ENCODE results near the gene BEGAIN. TPM values are rescaled to one million over a fixed set of nuclear protein-coding genes. Genes with fewer than 3 reads are reported as not detected.

The BEGAIN gene
- total RNA-seq, 4 donors from 2014 or later = 0.68 to 2.8 (median 1.1) TPM

GRCh38 chr14:100552524-100553125, 34.6 kb downstream of the BEGAIN start:
- TF ChIP-seq EP300 (IDR thresholded peaks at IDR 0.05) (no peak), POLR2AphosphoS5 (IDR thresholded peaks at IDR 0.05) (no peak), CTCF (IDR thresholded peaks at IDR 0.05) (no peak), POLR2A (IDR thresholded peaks at IDR 0.05) (no peak)
- peaks cover 5% of the 10 kb centered on the region for H3K27me3 ChIP-seq
- no peaks in the 10 kb centered on the region for H3K9me3 ChIP-seq
- DNase-seq (ENCODE audit: low spot score in 2 of 2) = no peak
- peaks cover 26% of the 10 kb centered on the region for H3K4me1 ChIP-seq
- no peaks in the 10 kb centered on the region for H3K36me3 ChIP-seq
- no peak overlapping the region for H3K27ac ChIP-seq
- WGBS = 81% methylated on average over 7 of the region's 16 CpGs
- no peak overlapping the region for H3K4me3 ChIP-seq

GRCh38 chr14:100551056-100551455, 36.2 kb downstream of the BEGAIN start:
- 78% methylated on average over 8 of the region's 11 CpGs for WGBS
- Histone ChIP-seq H3K27me3 (peaks cover 5% of the 10 kb centered on the region), H3K4me3 (no peak overlapping the region), H3K9me3 (no peaks in the 10 kb centered on the region), H3K36me3 (no peaks in the 10 kb centered on the region), H3K27ac (no peak overlapping the region), H3K4me1 (peaks cover 36% of the 10 kb centered on the region)
- TF ChIP-seq POLR2A (IDR thresholded peaks at IDR 0.05) (no peak), POLR2AphosphoS5 (IDR thresholded peaks at IDR 0.05) (no peak), CTCF (IDR thresholded peaks at IDR 0.05) (no peak), EP300 (IDR thresholded peaks at IDR 0.05) (no peak)
- no peak for DNase-seq (ENCODE audit: low spot score in 2 of 2)

- Histone ChIP-seq H3K4me1 (peaks cover 42% of the 10 kb centered on the region), H3K4me3 (no peak overlapping the region), H3K36me3 (no peaks in the 10 kb centered on the region), H3K27ac (no peak overlapping the region), H3K27me3 (peaks cover 5% of the 10 kb centered on the region), H3K9me3 (no peaks in the 10 kb centered on the region)
- 62% methylated on average over 19 of the region's 29 CpGs for WGBS
- TF ChIP-seq POLR2A (IDR thresholded peaks at IDR 0.05) (no peak), POLR2AphosphoS5 (IDR thresholded peaks at IDR 0.05) (no peak), CTCF (IDR thresholded peaks at IDR 0.05) (no peak), EP300 (IDR thresholded peaks at IDR 0.05) (no peak)
- no peak for DNase-seq (ENCODE audit: low spot score in 2 of 2)
These were observed 37.2 kb downstream of the BEGAIN start for GRCh38 chr14:100549834-100550625.

GRCh38 chr14:100548939-100549338, 38.3 kb downstream of the BEGAIN start:
- Histone ChIP-seq H3K4me3 (no peak overlapping the region), H3K9me3 (no peaks in the 10 kb centered on the region), H3K27ac (no peak overlapping the region), H3K4me1 (peaks cover 34% of the 10 kb centered on the region), H3K27me3 (peaks cover 5% of the 10 kb centered on the region), H3K36me3 (no peaks in the 10 kb centered on the region)
- WGBS = 78% methylated on average over 15 of the region's 15 CpGs
- TF ChIP-seq POLR2A (IDR thresholded peaks at IDR 0.05) (no peak), POLR2AphosphoS5 (IDR thresholded peaks at IDR 0.05) (no peak), EP300 (IDR thresholded peaks at IDR 0.05) (no peak), CTCF (IDR thresholded peaks at IDR 0.05) (no peak)
- no peak for DNase-seq (ENCODE audit: low spot score in 2 of 2)

GRCh38 chr14:100548295-100548655, 38.9 kb downstream of the BEGAIN start:
- Histone ChIP-seq H3K36me3 (no peaks in the 10 kb centered on the region), H3K27ac (no peak overlapping the region), H3K27me3 (peaks cover 5% of the 10 kb centered on the region), H3K4me3 (no peak overlapping the region), H3K4me1 (peaks cover 34% of the 10 kb centered on the region), H3K9me3 (no peaks in the 10 kb centered on the region)
- DNase-seq (ENCODE audit: low spot score in 2 of 2) = no peak
- 60% methylated on average over 2 of the region's 5 CpGs for WGBS
- TF ChIP-seq POLR2AphosphoS5 (IDR thresholded peaks at IDR 0.05) = no peak
- TF ChIP-seq EP300 (IDR thresholded peaks at IDR 0.05) = no peak
- no peak for TF ChIP-seq CTCF (IDR thresholded peaks at IDR 0.05)
- TF ChIP-seq POLR2A (IDR thresholded peaks at IDR 0.05) = no peak

All from suprapubic skin (tissue), 4 donors.